Brain microvascular endothelial cell (primary cell): ENCODE data around the gene CAMTA1.

Experiments
- DNase-seq: peaks from one replicate; pipeline ENCODE4 v3.0.0-alpha.2; 2020
- H3K27ac ChIP-seq: fragments of 250-450 bp; sonication (Bioruptor Pico); 2 replicates; pipeline ENCODE4 v1.5.1; 2020; ENCODE audit warnings: mild to moderate bottlenecking, moderate library complexity
- H3K27me3 ChIP-seq: fragments of 250-450 bp; sonication (Bioruptor Pico); replicated peaks from 2 replicates; pipeline ENCODE4 v1.5.1; 2020; ENCODE audit warnings: mild to moderate bottlenecking
- H3K36me3 ChIP-seq: fragments of 250-450 bp; sonication (Bioruptor Pico); replicated peaks from 2 replicates; pipeline ENCODE4 v1.5.1; 2020; ENCODE audit warnings: mild to moderate bottlenecking
- H3K4me3 ChIP-seq: 2 replicates; pipeline ENCODE4 v1.5.1; 2011; ENCODE audit warnings: low read depth, mild to moderate bottlenecking, control low read depth, low read length, moderate library complexity
- CTCF ChIP-seq: IDR thresholded peaks from 2 replicates; pipeline ENCODE4 v1.5.1; 2011; ENCODE audit warnings: low read depth, mild to moderate bottlenecking, moderate library complexity, low read length, control low read depth, inconsistent platforms; ENCODE audit errors: missing control alignments
- in situ Hi-C: cut with HindIII; loops from 2 replicates; pipeline ENCODE4 v1.10.0; 2017; ENCODE audit warnings: low sequenced_read_pairs, low pct_ligation_motif_present

Gene CAMTA1

GRCh38 chr1:7365706-7366105, 580.5 kb downstream of the CAMTA1 start:
- in situ Hi-C loops: no loop called here
- Histone ChIP-seq H3K27me3 (no peaks in the 10 kb centered on the region), H3K27ac (no peak overlapping the region), H3K4me3 (no peak overlapping the region), H3K36me3 (no peaks in the 10 kb centered on the region)
- TF ChIP-seq CTCF: no peak
- no peak for DNase-seq

GRCh38 chr1:7366286-7366954, 581.2 kb downstream of the CAMTA1 start:
- TF ChIP-seq CTCF: no peak
- no peaks in the 10 kb centered on the region for H3K36me3 ChIP-seq
- no peak overlapping the region for H3K27ac ChIP-seq
- H3K4me3 ChIP-seq: no peak overlapping the region
- no peak for DNase-seq
- H3K27me3 ChIP-seq: no peaks in the 10 kb centered on the region
- in situ Hi-C loops: no loop called here

GRCh38 chr1:7366955-7367665, 581.9 kb downstream of the CAMTA1 start:
- Histone ChIP-seq H3K27me3 (no peaks in the 10 kb centered on the region), H3K4me3 (no peak overlapping the region), H3K27ac (no peak overlapping the region), H3K36me3 (no peaks in the 10 kb centered on the region)
- in situ Hi-C loops: no loop called here
- no peak for TF ChIP-seq CTCF
- no peak for DNase-seq

GRCh38 chr1:7369866-7370265, 584.6 kb downstream of the CAMTA1 start:
- Histone ChIP-seq H3K36me3 (no peaks in the 10 kb centered on the region), H3K27ac (no peak overlapping the region), H3K27me3 (no peaks in the 10 kb centered on the region), H3K4me3 (no peak overlapping the region)
- no peak for DNase-seq
- TF ChIP-seq CTCF: no peak
- in situ Hi-C loops: no loop called here

GRCh38 chr1:7371926-7372325, 586.7 kb downstream of the CAMTA1 start:
- no peak for TF ChIP-seq CTCF
- Histone ChIP-seq H3K36me3 (no peaks in the 10 kb centered on the region), H3K27ac (no peak overlapping the region), H3K4me3 (no peak overlapping the region), H3K27me3 (no peaks in the 10 kb centered on the region)
- in situ Hi-C loops: no loop called here
- no peak for DNase-seq
